Spleen (tissue), 11 donors: Measurements from ENCODE around the gene NHLH1. TPM values are rescaled to one million over a fixed set of nuclear protein-coding genes. Genes with fewer than 3 reads are reported as not detected.

Source experiments
- DNase-seq: peaks from one replicate; pipeline ENCODE4 v3.0.0-alpha.2; 2020
- H3K27ac ChIP-seq, 8 donors: fragments of 200-600 bp; sonication (generic) in 7 of 8; 1 replicate in 4 of 8; 2 replicates in 4 of 8; pipeline versions ENCODE4 v1.5.0 to v1.8.0; 2016 to 2021; ENCODE audit warnings: inconsistent platforms in 4 of 8, mild to moderate bottlenecking in 4 of 8, moderate library complexity in 1 of 8
- H3K27me3 ChIP-seq, 7 donors: fragments of 200-600 bp; sonication (generic) in 6 of 7; replicated peaks in 1 of 7; 1 replicate in 4 of 7; 2 replicates in 3 of 7; pipeline versions ENCODE4 v1.5.0 to v1.8.0; 2016 to 2021; ENCODE audit warnings: inconsistent platforms in 3 of 7, mild to moderate bottlenecking in 1 of 7
- H3K36me3 ChIP-seq, 6 donors: fragments of 200-600 bp; sonication (generic) in 5 of 6; 1 replicate in 4 of 6; 2 replicates in 2 of 6; pipeline versions ENCODE4 v1.5.0 to v1.8.0; 2016 to 2021; ENCODE audit warnings: inconsistent platforms in 2 of 6
- H3K4me1 ChIP-seq, 6 donors: fragments of 200-600 bp; sonication (generic) in 5 of 6; 1 replicate in 3 of 6; 2 replicates in 3 of 6; pipeline versions ENCODE4 v1.5.0 to v1.8.0; 2016 to 2021; ENCODE audit warnings: inconsistent platforms in 3 of 6
- H3K4me3 ChIP-seq, 8 donors: fragments of 200-600 bp; sonication (generic) in 7 of 8; 1 replicate in 4 of 8; 2 replicates in 4 of 8; pipeline versions ENCODE4 v1.5.0 to v1.8.0; 2016 to 2021; ENCODE audit warnings: inconsistent platforms in 4 of 8, mild to moderate bottlenecking in 4 of 8, moderate library complexity in 2 of 8
- H3K9me3 ChIP-seq, 8 donors: fragments of 200-600 bp; sonication (generic) in 7 of 8; 1 replicate in 4 of 8; 2 replicates in 4 of 8; pipeline versions ENCODE4 v1.5.0 to v1.8.0; 2016 to 2021; ENCODE audit warnings: inconsistent platforms in 4 of 8
- POLR2A ChIP-seq, 3 donors: fragments of 450-650 bp; IDR thresholded peaks; one replicate each; pipeline ENCODE4 v1.5.1; 2017; ENCODE audit warnings: antibody characterized with exemption in 3 of 3, mild to moderate bottlenecking in 1 of 3
- POLR2AphosphoS5 ChIP-seq, 3 donors: sonication (generic); formaldehyde crosslinking; IDR thresholded peaks; one replicate each; pipeline ENCODE4 v1.5.1; 2017; ENCODE audit warnings: antibody characterized with exemption in 3 of 3
- WGBS, 5 donors: extraction: QIAGEN DNeasy Blood & Tissue Kit in 3 of 5; methylation state at CpG; one replicate each; pipeline versions ENCODE4 v1.1.5 to v1.1.7; 2013 to 2018; 5-methylcytosine and 5-hydroxymethylcytosine counted together
- intact Hi-C: fragments of 100-400 bp; cut with DNase I; formaldehyde crosslinking; loops from one replicate; pipeline ENCODE4 v1.15.0; 2023; ENCODE audit warnings: low total_unique reads
- polyA plus RNA-seq, 3 donors: library from polyadenylated mRNA; stranded (reverse); fragments of 200-250 nt; gene quantifications; one replicate each; pipeline ENCODE4 v1.2.1, GENCODE V29; 2013
- total RNA-seq, 7 donors: library from RNA; depleted of rRNA in 3 of 7; stranded (reverse); fragments of >200 nt in 3 of 7; fragmentation: NEBNext Ultra II Directional in 4 of 7; extraction: Animal tissue kit (Norgen Biotek cat#: 25700) in 4 of 7; gene quantifications; one replicate each; pipeline versions ENCODE4 v1.1.0 to v1.2.1, GENCODE V29; 2016 to 2021
- TF ChIP-seq, protein P1 (sequence below), 11 experiments: fragments of 200-600 bp in 7 of 11; fragments of 450-650 bp in 4 of 11; sonication (generic) in 4 of 11; IDR thresholded peaks in 8 of 11; conservative IDR thresholded peaks in 3 of 11; 1 replicate in 7 of 11; 2 replicates in 4 of 11; pipeline versions ENCODE4 v1.4.0 to v1.8.0; 2016 to 2021; ENCODE audit warnings: antibody characterized with exemption in 11 of 11, inconsistent platforms in 4 of 11, mild to moderate bottlenecking in 1 of 11
- donor health status: healthy with polysubstance abuse.
- donor health status: DM: no; HTN: no; CAD: no; lungs with moderate emphysema.
- donor health status: DM: no; HTN: no; CAD: no.
- donor health status: Bipolar disorder and iron deficiency.
- donor health status: healthy.
- donor health status: DM: no; HTN: no; CAD: no.
- donor health status: DM: yes; HTN: yes; CAD: no.

NHLH1 gene
- total and polyA plus RNA-seq, 10 donors, result 0.08 to 0.56 (median 0.23) TPM; not detected in 1

- TF ChIP-seq POLR2A (IDR thresholded peaks at IDR 0.05) (no peak), POLR2AphosphoS5 (IDR thresholded peaks at IDR 0.05) (no peak)
- TF ChIP-seq, protein P1, sequence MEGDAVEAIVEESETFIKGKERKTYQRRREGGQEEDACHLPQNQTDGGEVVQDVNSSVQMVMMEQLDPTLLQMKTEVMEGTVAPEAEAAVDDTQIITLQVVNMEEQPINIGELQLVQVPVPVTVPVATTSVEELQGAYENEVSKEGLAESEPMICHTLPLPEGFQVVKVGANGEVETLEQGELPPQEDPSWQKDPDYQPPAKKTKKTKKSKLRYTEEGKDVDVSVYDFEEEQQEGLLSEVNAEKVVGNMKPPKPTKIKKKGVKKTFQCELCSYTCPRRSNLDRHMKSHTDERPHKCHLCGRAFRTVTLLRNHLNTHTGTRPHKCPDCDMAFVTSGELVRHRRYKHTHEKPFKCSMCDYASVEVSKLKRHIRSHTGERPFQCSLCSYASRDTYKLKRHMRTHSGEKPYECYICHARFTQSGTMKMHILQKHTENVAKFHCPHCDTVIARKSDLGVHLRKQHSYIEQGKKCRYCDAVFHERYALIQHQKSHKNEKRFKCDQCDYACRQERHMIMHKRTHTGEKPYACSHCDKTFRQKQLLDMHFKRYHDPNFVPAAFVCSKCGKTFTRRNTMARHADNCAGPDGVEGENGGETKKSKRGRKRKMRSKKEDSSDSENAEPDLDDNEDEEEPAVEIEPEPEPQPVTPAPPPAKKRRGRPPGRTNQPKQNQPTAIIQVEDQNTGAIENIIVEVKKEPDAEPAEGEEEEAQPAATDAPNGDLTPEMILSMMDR (IDR thresholded peaks at IDR 0.05 in 8 of 11, conservative IDR thresholded peaks at IDR 0.05 in 3 of 11), result no peak
- intact Hi-C loops, result no loop called here
- no peak for DNase-seq
- H3K36me3 ChIP-seq, result peaks cover 0 to 14% (median 4%) of the 10 kb centered on the region in 6 donors
- WGBS, 5 donors, result 90 to 100% (median 100%) methylated on average over 1 of the region's 1 CpG
- no peaks in the 10 kb centered on the region for H3K9me3 ChIP-seq
- no peak overlapping the region for H3K4me3 ChIP-seq
- peaks cover 0 to under 1% (median 0%) of the 10 kb centered on the region in 7 donors for H3K27me3 ChIP-seq
- H3K27ac ChIP-seq, result no peak overlapping the region
- H3K4me1 ChIP-seq, result no peaks in the 10 kb centered on the region
These were observed 1.5 kb upstream of the NHLH1 start for GRCh38 chr1:160365325-160365724.

GRCh38 chr1:160367516-160367900 lies 637 bp downstream of the NHLH1 start:
- no peak for DNase-seq
- WGBS, 5 donors, result 35 to 63% (median 42%) methylated on average over 4 of the region's 4 CpGs
- intact Hi-C loops, result no loop called here
- H3K9me3 ChIP-seq, result no peaks in the 10 kb centered on the region
- no peaks in the 10 kb centered on the region for H3K4me1 ChIP-seq
- H3K27ac ChIP-seq, result no peak overlapping the region
- H3K27me3 ChIP-seq, result peaks cover 0 to 13% (median 0%) of the 10 kb centered on the region in 7 donors
- no peaks in the 10 kb centered on the region for H3K36me3 ChIP-seq
- TF ChIP-seq, protein P1 (IDR thresholded peaks at IDR 0.05 in 8 of 11, conservative IDR thresholded peaks at IDR 0.05 in 3 of 11), result no peak
- TF ChIP-seq POLR2A (IDR thresholded peaks at IDR 0.05) (no peak), POLR2AphosphoS5 (IDR thresholded peaks at IDR 0.05) (no peak)
- H3K4me3 ChIP-seq, result no peak overlapping the region

DNA sequence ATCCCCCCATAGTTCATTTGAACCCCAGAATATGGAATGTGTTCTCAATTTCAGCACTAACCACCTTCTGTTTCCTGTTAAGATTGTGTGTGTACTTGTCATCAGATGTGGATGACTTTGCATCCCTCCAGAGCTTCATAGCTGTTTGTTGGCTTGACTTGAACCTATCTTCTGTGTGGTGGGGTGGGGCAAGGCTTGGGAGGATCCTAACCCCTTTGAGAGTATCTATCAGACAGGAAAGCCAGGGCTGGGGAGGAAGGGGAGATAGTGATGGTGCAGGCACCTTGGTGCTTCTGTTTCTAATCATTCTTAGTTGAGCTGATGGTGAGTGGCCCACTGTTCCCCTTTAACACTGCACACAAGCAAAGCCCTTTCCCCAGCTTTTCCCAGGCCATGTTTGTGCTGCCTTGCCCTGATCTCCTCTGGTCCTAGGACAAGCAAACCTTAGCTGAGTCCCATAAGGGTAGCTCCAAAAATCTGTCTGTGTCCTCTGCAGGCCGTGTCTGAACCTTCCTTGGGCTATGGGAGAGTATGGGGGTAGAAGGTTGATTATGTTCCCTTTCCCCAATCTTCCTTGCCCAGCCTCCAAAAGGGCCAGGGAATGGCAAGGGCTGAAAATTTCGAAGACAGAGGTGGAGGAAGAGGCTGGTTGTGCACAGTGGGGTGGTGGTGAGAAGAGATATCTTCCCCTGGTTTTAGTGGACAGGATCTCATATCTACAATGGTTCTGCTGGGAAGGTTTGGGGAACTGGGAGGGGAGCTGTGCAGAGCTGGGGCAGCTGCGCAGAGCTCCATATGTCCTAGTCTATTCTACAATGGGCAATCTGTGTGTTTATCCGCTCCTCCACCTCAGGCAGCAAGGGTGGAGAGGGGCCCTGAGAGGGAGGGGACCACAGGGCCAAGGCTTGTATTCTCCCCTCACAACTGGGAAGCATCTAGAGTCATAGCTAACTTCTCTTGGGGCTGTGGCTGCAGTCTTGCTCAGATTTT lies 1.4 kb downstream of the NHLH1 start:
- 79 to 87% (median 83%) methylated on average over 4 of the region's 4 CpGs for WGBS, 5 donors
- no peak for DNase-seq
- H3K27ac ChIP-seq, result no peak overlapping the region
- H3K4me3 ChIP-seq, result no peak overlapping the region
- TF ChIP-seq POLR2A (IDR thresholded peaks at IDR 0.05), result no peak
- no peak for TF ChIP-seq POLR2AphosphoS5 (IDR thresholded peaks at IDR 0.05)
- TF ChIP-seq, protein P1 (IDR thresholded peaks at IDR 0.05 in 8 of 11, conservative IDR thresholded peaks at IDR 0.05 in 3 of 11), result no peak
- intact Hi-C loops, result no loop called here
- H3K4me1 ChIP-seq, result no peaks in the 10 kb centered on the region
- no peaks in the 10 kb centered on the region for H3K36me3 ChIP-seq
- H3K27me3 ChIP-seq, result peaks cover 0 to 13% (median 0%) of the 10 kb centered on the region in 7 donors
- no peaks in the 10 kb centered on the region for H3K9me3 ChIP-seq

GRCh38 chr1:160369087-160369486 lies 2.2 kb downstream of the NHLH1 start:
- Histone ChIP-seq H3K27me3 (peaks cover 0 to 13% (median 0%) of the 10 kb centered on the region in 7 donors), H3K4me3 (no peak overlapping the region), H3K4me1 (no peaks in the 10 kb centered on the region), H3K9me3 (no peaks in the 10 kb centered on the region), H3K36me3 (no peaks in the 10 kb centered on the region), H3K27ac (no peak overlapping the region)
- intact Hi-C loops, result no loop called here
- no peak for TF ChIP-seq POLR2AphosphoS5 (IDR thresholded peaks at IDR 0.05)
- no peak for TF ChIP-seq POLR2A (IDR thresholded peaks at IDR 0.05)
- TF ChIP-seq, protein P1 (IDR thresholded peaks at IDR 0.05 in 8 of 11, conservative IDR thresholded peaks at IDR 0.05 in 3 of 11), result no peak
- DNase-seq, result no peak
- 64 to 74% (median 70%) methylated on average over 1 of the region's 1 CpG for WGBS, 5 donors
